OCI-LY1 (cell line): Measurements from ENCODE around the gene LSM10.

Experiments used
- H2AFZ ChIP-seq: fragments of 200-600 bp; sonication (generic), shearing (Covaris generic); 2 replicates; pipeline ENCODE4 v1.6.0; 2014; ENCODE audit warnings: antibody characterized with exemption, mild to moderate bottlenecking, low read length
- H3F3A ChIP-seq: fragments of 200-600 bp; sonication (generic), shearing (Covaris generic); 2 replicates; pipeline ENCODE4 v1.6.0; 2014; ENCODE audit warnings: mild to moderate bottlenecking, antibody characterized with exemption, low read length, moderate library complexity; ENCODE audit not compliant: insufficient read depth
- H3K27ac ChIP-seq: fragments of 200-600 bp; sonication (generic); 2 replicates; pipeline ENCODE4 v1.5.1; 2014; ENCODE audit warnings: low read length, mixed run types, mild to moderate bottlenecking, low read depth; ENCODE audit not compliant: poor library complexity, severe bottlenecking
- H3K27me3 ChIP-seq: fragments of 200-600 bp; sonication (generic); 2 replicates; pipeline ENCODE4 v1.6.0; 2014; ENCODE audit warnings: antibody characterized with exemption, mild to moderate bottlenecking, low read length, moderate library complexity; ENCODE audit not compliant: insufficient read depth
- H3K36me3 ChIP-seq: fragments of 200-600 bp; sonication (generic); 2 replicates; pipeline ENCODE4 v1.6.1; 2014; ENCODE audit warnings: mild to moderate bottlenecking, antibody characterized with exemption, low read length, moderate library complexity, mixed read lengths; ENCODE audit not compliant: insufficient read depth
- H3K4me1 ChIP-seq: fragments of 200-600 bp; sonication (generic); 2 replicates; pipeline ENCODE4 v1.5.1; 2014; ENCODE audit warnings: mild to moderate bottlenecking, low read length, moderate library complexity; ENCODE audit not compliant: insufficient read depth, severe bottlenecking
- H3K4me2 ChIP-seq: fragments of 200-600 bp; sonication (generic), shearing (Covaris generic); 2 replicates; pipeline ENCODE4 v1.6.1; 2014; ENCODE audit warnings: low read length
- H3K4me3 ChIP-seq: fragments of 200-600 bp; sonication (generic); 2 replicates; pipeline ENCODE4 v1.5.1; 2014; ENCODE audit warnings: low read length, low read depth, mild to moderate bottlenecking, mixed read lengths; ENCODE audit not compliant: poor library complexity, severe bottlenecking
- H3K79me2 ChIP-seq: fragments of 200-600 bp; shearing (Covaris generic); 2 replicates; pipeline ENCODE4 v1.6.1; 2016; ENCODE audit warnings: mixed run types, low read length, mixed read lengths; ENCODE audit not compliant: insufficient read depth
- H3K9ac ChIP-seq: fragments of 200-600 bp; sonication (generic), shearing (Covaris generic); 2 replicates; pipeline ENCODE4 v1.6.1; 2014; ENCODE audit warnings: mild to moderate bottlenecking, low read length, mixed read lengths
- H3K9me2 ChIP-seq: fragments of 200-600 bp; sonication (generic), shearing (Covaris generic); 2 replicates; pipeline ENCODE4 v1.6.1; 2014; ENCODE audit warnings: low read depth, mild to moderate bottlenecking, low read length, mixed read lengths
- H3K9me3 ChIP-seq: fragments of 200-600 bp; shearing (Covaris generic); 2 replicates; pipeline ENCODE4 v1.6.1; 2014; ENCODE audit warnings: low read length, mixed read lengths
- H4K20me1 ChIP-seq: fragments of 200-600 bp; sonication (generic), shearing (Covaris generic); 2 replicates; pipeline ENCODE4 v1.6.0; 2016; ENCODE audit warnings: mild to moderate bottlenecking, low read length; ENCODE audit not compliant: insufficient read depth
- CTCF ChIP-seq: fragments of 200-600 bp; sonication (generic), shearing (Covaris generic); IDR thresholded peaks from 2 replicates; pipeline ENCODE4 v1.5.1; 2017; ENCODE audit warnings: mild to moderate bottlenecking, antibody characterized with exemption, low read length, moderate library complexity, mixed read lengths
- EZH2 ChIP-seq: fragments of 200-600 bp; sonication (generic), shearing (Covaris generic); IDR thresholded peaks from 2 replicates; pipeline ENCODE4 v1.8.0; 2017; ENCODE audit warnings: borderline replicate concordance, mixed run types, mild to moderate bottlenecking, antibody characterized with exemption, low read length, moderate library complexity, mixed read lengths

LSM10 gene

GRCh38 chr1:36354486-36354885 lies 43.2 kb downstream of the LSM10 start:
- no peak overlapping the region for H3K9ac ChIP-seq
- H3F3A ChIP-seq = no peaks in the 10 kb centered on the region
- no peak overlapping the region for H3K4me2 ChIP-seq
- H3K36me3 ChIP-seq = peaks cover 64% of the 10 kb centered on the region; the same call in 1 of the 2 replicates
- H3K79me2 ChIP-seq = no peaks in the 10 kb centered on the region
- no peaks in the 10 kb centered on the region for H3K9me3 ChIP-seq
- H3K4me1 ChIP-seq = peaks cover 24% of the 10 kb centered on the region
- no peaks in the 10 kb centered on the region for H3K27me3 ChIP-seq
- no peak overlapping the region for H3K4me3 ChIP-seq
- no peaks in the 10 kb centered on the region for H3K9me2 ChIP-seq
- H4K20me1 ChIP-seq = no peaks in the 10 kb centered on the region
- TF ChIP-seq EZH2 (no peak), CTCF (no peak)
- H2AFZ ChIP-seq = no peak overlapping the region
- H3K27ac ChIP-seq = no peak overlapping the region

DNA sequence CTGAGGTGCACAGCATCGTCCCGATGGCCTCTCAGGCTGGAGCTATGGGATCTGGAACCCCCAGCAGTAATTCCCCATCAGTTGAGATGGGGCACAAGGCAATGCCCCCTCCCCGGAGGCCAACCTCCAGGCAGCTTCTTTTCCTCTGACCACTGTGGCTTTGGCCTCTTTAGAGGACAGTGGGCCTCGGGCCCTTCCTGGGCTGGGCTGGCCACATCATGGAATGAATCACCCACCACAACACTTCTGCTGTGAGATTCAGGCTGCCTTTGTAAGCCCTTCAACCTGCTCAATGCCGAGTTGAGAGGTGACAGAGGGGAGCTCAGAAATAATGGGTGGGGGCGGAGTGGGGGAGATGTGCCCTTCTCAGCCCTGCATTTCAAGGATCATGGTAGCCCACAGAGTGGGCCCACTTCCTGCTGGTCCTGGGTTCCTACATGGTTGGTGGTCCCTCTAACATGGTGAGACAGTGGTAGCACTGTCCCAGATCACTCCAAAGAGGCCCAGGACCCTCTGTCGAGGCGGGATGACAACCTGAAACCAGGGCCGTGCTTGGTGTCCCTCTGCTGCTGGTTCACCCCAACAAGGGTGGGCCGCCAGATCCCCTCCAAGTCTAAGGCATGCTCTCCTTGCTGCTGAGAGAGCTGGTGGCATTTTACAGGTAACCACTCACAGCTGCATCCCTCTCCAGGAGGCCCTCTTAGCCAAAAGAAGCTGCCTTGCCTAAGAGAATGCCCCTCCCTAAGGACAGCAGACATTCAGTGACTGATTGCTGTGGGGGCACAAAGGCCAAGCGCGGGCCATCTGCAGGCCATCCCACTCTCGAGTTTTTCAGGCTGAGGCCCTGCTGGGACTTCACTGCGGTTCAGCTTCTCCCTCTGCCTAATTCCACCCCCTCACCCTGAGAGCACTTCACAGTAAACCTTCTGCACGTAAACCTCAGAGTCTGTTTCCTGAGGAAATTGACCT lies 44.5 kb downstream of the LSM10 start:
- Histone ChIP-seq H3K79me2 (no peaks in the 10 kb centered on the region), H2AFZ (no peak overlapping the region), H3K36me3 (peaks cover 69% of the 10 kb centered on the region; the same call in 1 of the 2 replicates), H4K20me1 (no peaks in the 10 kb centered on the region), H3K27me3 (no peaks in the 10 kb centered on the region), H3F3A (no peaks in the 10 kb centered on the region), H3K27ac (no peak overlapping the region), H3K4me1 (peaks cover 24% of the 10 kb centered on the region), H3K4me2 (no peak overlapping the region), H3K9ac (no peak overlapping the region), H3K4me3 (no peak overlapping the region), H3K9me3 (no peaks in the 10 kb centered on the region), H3K9me2 (no peaks in the 10 kb centered on the region)
- TF ChIP-seq CTCF (no peak), EZH2 (no peak)

DNA sequence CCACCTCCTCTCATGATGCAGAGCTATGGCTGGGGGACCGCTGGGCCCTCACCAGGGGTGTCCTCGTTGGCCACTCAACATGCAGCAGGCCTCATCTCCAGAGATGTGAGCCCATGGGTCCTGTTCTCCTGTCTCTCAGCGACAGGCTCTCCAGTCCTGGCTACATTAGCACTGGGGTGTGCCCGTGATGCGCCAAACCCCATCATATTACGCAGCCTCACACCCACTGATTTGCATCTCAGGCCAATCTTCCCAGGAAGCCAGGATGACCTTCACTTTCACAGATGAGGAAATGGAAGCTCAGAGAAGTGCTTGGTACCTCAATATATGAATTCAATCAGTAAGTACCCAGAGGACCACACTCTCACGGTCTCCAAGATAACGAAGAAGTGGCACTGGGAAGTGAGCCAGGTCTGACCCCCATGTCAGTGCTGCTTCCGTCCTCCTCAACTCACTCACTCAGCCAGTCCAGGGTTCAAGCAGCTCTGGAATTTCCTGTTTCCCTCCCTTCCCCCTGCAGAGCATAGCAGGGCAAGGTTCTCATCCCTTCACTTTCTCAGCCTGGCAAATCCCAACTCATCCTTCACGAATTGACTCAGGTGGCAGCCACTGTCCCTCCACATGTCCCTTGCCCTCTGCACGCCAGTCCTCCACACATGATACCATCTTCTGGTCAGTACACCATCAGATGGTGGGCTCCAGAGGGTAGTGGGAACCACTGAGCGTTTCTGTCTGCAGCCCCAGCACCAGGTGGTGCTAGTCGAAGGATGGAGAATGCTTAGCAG lies 45.4 kb downstream of the LSM10 start:
- peaks cover 24% of the 10 kb centered on the region for H3K4me1 ChIP-seq
- H4K20me1 ChIP-seq = no peaks in the 10 kb centered on the region
- no peaks in the 10 kb centered on the region for H3F3A ChIP-seq
- H2AFZ ChIP-seq = no peak overlapping the region
- H3K9me2 ChIP-seq = no peaks in the 10 kb centered on the region
- no peaks in the 10 kb centered on the region for H3K79me2 ChIP-seq
- no peak overlapping the region for H3K4me2 ChIP-seq
- peaks cover 71% of the 10 kb centered on the region; the same call in 1 of the 2 replicates for H3K36me3 ChIP-seq
- H3K27me3 ChIP-seq = no peaks in the 10 kb centered on the region
- no peaks in the 10 kb centered on the region for H3K9me3 ChIP-seq
- no peak overlapping the region for H3K9ac ChIP-seq
- TF ChIP-seq CTCF (no peak), EZH2 (no peak)
- H3K27ac ChIP-seq = no peak overlapping the region
- H3K4me3 ChIP-seq = no peak overlapping the region
